A204.1 (cell line): ENCODE results near the gene CST9L.
"Not testable (repeated sequence)": the region's sequence is repeated elsewhere in the genome, so short reads cannot be mapped to it uniquely, and the experiment has no call there.

Experiments
- FAIRE-seq: peaks from 2 replicates; lab custom pipeline; 2012; peaks lifted over from hg19 to GRCh38; lab: Jason Lieb, UNC

CST9L gene

DNA sequence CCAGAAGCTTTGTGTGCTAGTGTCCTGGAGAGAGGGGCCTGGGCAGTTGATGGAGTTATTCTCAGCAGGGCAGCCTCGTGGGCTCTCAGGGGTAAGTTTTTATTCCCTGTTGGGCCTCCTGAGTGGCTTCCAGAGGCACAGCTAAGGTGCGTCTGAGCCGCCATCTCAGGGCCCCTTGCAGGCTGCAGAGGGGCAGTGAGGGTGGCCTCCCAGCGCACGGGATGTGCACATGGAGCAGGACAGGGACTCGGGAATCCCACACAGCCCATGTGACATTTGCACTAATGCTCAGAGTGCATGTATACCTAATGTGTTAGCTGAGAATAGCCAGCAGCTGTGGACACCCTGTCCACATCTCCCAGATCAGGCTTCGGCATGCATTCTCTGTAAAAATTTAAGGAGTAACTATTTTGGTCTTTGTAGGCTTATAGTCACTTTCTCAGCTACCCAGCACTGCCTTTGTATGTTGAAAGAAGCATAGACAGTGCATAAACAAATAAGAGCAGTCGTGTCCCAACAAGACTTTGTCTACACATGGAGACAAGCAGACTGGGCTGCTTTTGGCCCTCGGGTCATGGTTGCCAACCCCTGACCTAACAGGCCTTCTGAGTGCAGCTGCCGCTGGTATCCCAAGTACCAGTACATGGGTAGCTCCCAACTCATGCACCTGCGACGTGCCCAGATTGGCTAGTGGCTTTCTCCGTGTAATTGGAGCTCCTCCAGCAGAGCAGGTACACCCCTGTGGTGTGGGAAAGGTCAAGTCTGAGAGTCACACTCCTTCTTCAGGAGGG, 18.6 kb upstream of the CST9L start:
- FAIRE-seq: no peak

DNA sequence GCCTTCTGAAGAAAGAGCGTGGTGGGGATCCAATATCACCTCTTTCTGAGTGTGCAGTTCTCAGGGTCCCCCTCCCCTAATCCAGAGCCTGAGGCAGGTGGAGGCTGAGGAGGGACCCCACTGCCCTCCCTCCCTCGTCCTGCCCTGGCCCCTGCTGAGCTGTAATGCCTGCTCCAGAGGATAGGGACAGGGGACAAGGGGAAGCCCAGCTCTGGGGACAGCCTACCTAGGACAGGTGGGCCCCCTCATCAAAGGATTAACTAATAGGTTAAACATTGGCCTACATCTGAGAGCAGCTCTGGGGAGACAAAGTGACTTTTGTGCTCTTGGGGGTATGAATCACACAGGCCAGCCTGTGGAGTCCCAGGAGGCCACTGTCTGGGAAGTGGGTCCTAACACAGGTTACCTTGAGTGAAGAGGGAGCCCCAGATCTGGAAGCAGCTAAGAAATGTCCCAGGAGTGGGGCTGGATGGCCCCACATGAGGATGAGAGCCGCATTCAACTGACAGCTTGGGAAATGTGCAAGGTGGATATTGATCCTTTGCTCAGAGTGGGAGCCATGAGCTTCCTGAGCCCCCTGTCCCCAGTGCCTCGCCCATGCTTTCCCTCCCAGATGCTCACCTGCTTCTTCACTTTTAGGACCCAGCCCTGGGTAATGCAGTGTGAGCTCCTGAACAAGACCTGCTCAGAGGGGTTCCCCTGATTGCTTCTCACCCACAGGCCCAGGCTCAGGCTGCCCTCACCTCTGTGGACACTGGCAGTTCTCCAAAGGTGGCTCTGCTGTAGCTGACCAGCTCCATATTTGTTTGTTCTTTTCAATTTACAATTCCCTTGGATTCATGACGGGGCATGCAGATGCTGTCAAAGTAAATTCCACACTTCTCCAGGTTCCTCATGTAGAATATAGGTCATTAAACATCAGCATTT, 17.8 kb upstream of the CST9L start:
- no peak for FAIRE-seq

DNA sequence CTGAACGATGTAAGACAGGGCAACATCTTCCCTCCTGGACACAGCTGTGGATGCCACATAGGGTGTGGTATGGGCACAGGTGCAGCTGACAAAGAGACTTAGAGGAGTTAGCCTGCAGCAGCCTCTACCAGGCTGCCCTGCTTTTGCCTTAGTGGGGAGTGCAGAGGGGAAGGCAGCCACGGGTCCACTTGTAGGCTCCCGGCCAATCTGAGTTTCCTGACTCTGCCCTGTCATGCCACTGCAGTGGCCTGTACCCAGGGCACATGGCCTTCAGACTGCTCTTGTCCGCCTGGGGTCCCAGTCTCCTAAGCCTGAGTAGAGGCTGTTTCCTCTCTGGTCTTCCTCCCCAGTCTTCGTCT, 17.1 kb upstream of the CST9L start:
- no peak for FAIRE-seq

DNA sequence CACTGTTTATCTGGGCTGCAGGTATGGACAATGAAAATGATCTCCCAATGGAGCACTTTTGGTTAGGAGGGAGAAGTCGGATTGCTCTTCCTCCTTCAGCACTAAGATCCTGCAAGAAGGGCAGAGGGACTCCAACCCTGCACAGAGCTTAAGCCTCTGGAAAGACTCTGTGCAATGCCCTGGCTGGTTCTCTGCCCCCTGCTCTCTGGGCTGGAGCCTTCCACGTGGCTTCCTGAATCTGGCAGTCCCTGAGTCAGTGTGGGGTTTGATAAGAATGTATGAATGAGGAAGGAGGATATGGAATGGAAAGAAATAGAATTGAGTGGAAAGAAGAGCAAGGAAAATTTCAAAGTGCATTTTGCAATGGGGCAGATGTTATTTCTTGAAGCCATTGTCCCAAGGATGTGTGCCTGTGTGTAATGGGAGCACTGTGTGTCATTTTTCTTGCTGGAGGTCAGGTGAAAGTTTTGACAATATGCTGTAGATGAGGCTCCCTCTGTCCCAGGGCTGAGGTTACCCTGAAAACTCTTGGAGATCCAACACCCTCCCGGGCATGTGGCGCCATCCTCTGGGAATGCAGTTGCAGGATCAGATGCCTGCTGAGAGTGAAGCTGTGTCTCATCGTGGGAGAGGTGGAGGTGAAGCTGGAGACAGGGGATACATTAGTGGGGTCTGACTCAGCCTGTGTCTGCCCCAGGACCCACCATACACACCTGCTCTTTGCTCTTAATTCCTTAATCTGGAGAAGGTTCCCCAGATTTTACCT, 16.3 kb upstream of the CST9L start:
- no peak for FAIRE-seq

DNA sequence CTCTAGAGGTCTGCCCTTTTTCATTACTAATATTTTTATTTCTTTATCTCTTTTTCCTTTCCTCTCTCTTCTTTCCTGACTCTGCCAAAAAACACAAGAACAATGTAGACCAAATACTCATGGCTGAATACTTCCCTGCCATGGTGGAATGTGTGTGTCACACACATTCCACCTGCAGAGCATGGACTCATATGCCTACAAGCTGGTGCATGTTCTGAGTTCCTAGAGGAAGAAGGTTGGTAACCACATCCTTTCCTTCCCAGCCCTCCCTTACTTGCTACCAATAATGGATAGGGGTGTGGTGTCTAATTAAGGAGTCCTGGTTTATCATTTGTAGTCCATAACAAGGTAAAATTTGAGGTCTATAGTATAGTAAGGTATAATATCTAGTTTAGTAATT, 15.2 kb upstream of the CST9L start:
- FAIRE-seq: no peak

DNA sequence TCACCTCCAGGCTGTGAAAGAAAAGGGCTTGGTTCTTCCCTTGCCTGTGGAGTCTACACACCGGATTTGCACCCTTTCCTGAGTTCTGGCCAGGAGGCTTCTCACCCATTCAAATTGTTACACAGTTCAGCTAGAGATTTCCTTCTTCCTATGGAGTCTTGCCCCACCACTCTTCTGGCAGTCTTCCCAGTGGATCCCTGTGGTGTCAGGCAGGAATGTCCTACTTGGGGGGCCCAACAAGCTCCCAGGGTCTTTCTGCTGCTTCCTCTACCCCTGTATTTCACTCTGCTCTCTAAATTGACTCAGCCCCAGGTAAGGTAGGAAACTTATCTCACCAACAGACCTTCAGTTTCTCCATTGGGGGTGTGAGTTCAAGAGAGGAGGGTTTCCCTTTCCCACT, 14.0 kb upstream of the CST9L start:
- FAIRE-seq: no peak

DNA sequence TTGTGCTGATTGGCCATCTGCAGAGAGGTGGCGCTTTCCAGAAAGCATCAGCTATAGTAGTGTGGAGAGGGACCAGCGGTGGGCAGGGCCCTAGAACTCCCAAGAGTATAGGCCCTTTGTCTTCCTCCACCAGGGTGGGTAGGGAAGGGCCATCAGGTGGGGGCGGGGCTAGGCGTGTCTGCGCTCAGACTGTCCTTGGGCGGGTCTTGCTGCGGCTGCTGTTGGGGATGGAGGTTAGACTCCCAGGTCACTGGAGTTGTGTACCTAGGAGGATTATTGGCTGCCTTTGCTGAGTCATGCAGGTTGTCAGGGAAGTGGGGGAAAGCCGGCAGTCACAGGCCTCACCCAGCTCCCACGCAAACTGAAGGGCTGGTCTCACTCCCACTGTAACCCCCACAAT, 13.5 kb upstream of the CST9L start:
- FAIRE-seq: not testable (repeated sequence)

DNA sequence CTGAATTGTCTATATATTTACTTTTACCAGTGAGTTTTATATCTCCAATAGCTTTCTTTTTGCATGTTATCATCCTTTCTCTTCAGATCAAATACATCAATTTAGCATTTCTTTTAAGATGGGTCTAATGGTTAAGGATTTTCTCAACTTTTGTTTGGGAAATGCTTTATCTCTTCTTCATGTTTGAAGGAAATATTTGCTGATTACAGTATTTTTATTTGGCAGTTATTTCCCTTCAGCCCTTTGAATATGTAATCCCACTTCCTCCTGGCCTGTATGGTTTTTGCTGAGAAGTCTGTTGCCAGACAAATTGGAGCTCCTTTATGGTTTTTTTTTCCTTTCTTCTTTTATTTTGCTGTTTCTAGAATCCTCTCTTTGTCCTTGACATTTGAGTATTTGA, 6.7 kb upstream of the CST9L start:
- FAIRE-seq: no peak

DNA sequence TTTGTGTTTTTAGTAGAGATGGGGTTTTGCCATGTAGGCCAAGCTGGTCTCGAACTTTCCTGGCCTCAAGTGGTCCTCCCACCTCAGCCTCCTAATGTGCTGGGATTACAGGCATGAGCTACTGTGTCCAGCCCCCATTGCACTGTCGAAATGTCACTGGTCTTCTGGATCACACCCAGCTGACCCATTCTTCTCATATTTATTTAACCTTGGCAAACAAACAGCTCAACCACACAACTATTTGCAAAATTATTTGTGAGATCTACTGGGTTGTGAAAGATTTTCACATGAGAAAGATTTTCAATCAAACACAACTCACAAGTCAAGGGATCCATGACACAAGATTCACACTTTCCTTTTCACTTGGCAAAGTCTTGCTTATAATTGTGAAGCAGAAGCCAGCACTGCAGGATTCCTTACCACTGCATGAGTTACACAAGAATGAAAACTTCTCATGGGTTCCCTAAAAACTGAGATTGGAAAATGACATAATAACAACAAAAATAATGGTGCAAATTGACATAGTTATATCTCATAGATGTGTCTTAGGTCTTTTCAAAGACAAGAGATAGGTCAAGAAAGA, 2.0 kb upstream of the CST9L start:
- no peak for FAIRE-seq

DNA sequence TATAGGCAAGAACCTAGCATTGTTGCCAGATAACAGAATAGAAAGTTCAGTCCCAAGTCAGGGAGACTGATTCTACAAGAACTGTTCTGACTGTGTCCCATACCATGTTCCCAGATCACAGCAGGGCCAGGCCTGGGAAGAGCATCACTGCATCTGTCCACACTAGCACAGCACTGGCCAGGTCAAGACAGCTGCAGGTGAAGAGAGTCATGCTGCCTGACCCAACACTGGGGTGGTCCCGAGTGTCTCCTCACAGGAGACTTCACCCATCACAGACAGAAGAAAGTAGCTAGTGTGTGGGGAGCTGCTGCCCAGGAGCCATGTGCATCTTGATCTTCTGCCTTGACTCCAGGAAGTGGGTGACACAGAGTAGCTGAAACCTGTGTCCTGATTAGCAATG, 1.3 kb upstream of the CST9L start:
- no peak for FAIRE-seq

DNA sequence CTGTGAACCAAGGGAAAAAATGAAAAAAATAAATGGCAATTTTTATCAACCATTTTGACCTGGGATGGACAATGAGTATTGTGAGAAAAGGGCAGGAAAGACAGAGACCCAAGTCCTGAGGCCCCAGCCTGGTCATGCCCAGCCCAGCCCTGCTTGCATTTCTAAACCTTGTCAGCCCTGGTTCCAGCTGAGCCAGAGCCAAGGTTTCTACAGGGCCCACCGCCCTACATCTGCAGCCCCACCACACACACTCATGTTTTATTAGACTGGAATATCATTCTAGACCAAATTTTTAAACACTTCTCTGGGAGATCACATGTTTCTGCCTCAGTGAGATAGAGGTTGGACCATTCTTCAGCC, 667 bp upstream of the CST9L start:
- no peak for FAIRE-seq

DNA sequence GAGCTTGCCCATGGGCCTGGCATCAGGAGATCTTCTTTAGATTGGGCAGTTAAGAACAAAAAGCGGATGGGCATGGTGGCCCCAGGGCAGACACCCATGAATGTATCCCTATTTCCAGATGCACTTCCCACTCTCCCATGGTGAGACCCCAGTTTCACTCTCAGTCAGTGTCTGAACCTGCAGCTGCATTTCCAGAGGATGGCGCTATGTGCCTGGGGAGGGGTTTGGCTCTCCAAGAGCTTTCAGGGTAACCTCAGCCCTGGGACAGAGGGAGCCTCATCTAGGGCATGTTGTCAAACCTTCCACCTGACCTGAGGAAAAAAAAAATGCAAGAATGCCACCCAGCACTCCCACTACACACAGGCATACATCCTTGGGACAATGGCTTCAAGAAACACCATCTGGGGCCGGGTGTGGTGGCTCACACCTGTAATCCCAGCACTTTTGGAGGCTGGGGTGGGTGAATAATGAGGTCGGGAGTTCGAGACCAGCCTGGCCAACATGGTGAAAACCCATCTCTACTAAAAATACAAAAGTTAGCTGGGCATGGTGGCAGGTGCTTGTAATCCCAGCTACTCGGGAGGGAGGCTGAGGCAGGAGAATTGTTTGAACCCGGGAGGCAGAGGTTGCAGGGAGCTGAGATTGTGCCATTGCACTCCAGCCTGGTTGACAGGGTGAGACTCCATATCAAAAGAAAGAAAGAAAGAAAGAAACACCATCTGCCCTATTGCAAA, 1.9 kb downstream of the CST9L start:
- FAIRE-seq: no peak

DNA sequence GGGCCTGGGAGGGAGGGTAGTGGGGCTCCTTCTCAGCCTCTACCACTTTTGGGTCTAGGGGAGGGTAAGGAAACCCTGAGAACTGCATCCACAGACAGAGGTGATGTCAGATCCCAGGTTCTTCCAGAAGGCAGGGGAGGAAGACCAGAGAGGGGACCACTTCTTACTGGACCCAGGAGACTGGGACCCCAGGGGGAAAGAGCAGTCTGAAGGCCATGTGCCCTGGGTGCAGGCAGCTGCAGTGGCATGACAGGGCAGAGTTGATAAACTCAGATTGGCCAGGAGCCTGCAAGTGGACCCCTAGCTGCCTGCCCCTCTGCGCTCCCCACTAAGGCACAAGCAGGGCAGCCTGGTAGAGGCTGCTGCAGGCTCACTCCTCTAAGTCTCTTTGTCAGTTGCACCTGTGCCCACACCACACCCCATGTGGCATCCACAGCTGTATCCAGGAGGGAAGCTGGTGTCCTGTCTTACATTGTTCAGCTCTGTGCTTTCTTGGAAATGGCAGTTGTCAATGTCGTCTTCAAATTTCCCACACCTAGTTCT, 2.7 kb downstream of the CST9L start:
- no peak for FAIRE-seq

DNA sequence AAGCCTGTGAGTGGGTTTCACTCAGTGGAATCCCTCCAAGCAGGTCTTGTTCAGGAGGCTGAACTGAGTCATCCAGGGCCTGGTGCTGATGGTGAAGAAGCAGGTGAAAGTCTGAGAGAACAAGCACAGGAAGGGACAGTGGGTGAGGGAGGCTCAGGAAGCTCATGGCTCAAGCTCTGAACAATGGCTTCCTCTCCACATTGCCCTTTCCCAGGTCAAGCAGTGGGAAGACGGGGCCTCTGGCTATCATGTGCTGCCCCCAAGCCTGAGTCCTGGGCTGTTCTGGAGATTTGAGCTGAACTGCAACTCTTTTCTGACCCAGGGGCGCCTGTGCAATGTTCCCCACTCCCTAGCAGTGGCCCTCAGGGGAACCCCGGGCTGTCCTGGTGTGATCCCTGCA, 3.4 kb downstream of the CST9L start:
- FAIRE-seq: no peak

DNA sequence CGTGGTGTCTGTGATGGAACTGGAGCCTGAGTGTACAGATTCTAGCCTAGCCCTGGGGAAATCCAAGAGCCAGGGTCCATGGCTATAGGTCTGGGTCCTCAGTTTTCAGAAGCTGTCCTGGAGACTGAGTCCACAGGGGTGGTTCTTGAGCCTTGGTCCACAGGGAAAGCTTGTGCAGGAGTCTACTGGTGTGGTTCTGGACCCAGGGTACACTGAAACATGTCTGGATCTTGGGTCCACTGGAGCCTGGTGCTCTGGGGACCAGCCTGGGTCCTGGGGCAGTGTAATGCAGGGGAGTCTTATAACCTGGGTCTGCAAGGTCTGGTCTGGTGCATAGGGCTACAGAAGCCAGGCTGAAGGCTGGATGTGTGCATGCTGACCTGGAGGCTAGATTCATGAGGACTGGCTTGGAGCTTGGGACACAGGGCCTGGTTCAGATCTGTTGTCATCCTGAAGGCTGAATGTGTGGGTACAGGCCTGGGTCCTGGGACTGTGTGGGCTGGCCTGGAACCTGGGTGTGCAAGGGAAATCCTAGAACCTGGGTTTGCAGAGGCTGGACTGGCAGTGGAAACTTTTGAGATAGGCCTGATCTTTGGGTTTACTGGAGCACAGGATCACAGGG, 5.5 kb downstream of the CST9L start:
- FAIRE-seq: no peak

DNA sequence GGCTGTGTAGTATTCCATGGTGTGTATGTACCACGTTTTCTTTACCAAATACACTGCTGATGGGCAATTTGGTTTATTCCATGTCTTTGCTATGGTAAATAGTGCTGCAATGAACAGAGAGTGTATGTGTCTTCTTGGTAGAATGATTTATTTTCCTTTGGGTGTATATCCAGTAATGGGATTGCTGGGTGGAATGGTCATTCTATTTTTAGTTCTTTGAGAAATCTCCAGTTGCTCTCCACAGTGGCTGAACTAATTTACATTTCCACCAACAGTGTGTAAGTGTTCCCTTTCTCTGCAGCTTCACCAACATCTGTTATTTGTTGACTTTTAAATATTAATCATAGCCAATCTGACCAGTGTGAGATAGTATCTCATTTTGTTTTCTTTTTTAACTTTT, 13.9 kb downstream of the CST9L start:
- FAIRE-seq: no peak

DNA sequence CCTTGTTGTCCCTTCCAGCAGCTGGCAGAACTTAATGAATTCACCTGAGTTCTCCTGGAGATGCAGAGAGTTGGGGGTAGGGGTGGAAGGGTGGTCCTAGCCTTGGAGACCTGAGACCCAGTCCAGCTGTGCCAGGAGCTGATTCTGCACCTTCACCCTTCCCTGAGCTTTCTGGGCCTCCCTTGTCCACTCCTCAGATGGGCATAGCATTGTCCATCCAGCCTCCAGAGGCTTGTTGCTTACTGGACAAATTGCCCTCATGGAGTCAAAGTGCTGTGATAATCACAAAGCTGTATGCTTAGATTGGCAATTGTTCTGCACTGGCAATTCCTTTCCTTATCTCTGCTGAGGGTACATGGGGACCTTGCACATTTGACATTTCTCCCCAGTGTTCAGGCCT, 16.5 kb downstream of the CST9L start:
- no peak for FAIRE-seq

DNA sequence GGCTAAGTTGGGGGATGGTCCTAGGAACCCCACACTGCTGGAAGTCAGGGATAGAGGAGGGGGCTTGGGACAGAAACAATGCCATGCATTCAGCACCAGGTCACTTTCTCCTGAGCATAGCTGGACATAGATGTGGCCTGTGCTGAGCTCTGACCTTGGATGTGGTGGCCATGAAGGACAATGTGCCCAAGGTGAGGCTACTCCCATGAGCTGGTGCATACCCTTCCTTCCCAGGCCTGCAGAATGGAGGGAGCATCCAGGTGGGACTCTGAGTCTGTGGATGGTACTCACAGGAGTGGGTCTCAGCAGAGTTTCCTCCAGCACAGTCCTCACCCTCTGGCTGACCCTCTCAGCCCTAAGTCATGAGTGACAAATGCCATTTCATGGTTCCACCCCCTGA, 16.9 kb downstream of the CST9L start:
- FAIRE-seq: no peak

DNA sequence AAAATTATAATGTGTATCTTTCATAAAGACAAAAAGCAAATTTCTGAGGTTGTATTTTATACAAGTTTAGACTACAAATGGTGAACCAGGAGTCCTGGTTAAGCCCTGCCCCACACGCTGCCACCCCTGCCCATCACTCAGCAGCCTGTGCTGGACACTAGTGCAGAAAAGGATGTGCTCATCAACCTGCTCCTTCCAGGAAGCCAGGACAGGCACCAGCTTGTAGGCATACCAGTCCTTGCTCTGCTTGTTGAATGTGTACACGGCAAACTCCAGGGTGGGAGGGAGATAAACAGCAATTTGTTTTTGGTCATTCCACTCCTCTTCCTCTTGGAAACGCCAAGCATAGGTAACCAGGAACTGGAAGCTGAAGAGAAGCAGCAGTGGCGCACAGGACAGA, 18.1 kb downstream of the CST9L start:
- FAIRE-seq: no peak

DNA sequence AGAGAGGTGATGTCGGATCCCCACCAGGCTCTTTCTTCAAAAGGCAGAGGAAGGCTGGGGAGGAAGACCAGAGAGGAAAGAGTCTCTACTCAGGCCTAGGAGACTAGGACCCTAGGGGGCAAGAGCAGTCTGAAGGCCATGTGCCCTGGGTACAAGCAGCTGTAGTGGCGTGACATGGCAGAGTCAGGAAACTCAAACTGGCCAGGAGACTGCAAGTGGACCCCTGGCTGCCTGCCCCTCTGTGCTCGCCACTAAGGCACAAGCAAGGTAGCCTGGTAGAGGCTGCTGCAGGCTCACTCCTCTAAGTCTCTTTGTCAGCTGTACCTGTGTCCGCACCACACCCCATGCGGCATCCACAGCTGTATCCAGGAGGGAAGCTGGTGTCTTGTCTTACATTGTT, 19.9 kb downstream of the CST9L start:
- no peak for FAIRE-seq

DNA sequence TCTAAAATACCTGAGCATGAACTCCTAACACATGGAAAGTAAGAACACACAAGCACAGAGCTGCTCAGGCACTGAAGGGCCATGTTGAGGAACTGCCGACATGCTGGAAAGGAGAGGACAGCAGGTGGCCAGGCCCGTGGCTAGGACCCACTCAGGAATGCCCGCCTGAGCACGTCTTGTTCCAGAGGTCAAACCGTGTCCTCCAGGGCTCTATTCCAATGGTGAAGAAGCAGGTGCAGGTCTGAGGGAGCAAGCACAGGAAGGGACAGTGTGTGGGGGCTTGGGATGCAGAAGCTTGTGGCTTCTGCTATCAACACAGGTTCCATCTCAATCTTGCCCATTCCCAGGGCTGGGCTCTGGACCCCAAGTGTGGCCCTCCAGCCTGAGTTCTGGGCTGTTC, 20.7 kb downstream of the CST9L start:
- no peak for FAIRE-seq
